ENCODE data around the gene QRFP. TPM values are rescaled to one million over a fixed set of nuclear protein-coding genes. Genes with fewer than 3 reads are reported as not detected.

Gene QRFP
- total and polyA plus RNA-seq, 12 donors: not detected

DNA sequence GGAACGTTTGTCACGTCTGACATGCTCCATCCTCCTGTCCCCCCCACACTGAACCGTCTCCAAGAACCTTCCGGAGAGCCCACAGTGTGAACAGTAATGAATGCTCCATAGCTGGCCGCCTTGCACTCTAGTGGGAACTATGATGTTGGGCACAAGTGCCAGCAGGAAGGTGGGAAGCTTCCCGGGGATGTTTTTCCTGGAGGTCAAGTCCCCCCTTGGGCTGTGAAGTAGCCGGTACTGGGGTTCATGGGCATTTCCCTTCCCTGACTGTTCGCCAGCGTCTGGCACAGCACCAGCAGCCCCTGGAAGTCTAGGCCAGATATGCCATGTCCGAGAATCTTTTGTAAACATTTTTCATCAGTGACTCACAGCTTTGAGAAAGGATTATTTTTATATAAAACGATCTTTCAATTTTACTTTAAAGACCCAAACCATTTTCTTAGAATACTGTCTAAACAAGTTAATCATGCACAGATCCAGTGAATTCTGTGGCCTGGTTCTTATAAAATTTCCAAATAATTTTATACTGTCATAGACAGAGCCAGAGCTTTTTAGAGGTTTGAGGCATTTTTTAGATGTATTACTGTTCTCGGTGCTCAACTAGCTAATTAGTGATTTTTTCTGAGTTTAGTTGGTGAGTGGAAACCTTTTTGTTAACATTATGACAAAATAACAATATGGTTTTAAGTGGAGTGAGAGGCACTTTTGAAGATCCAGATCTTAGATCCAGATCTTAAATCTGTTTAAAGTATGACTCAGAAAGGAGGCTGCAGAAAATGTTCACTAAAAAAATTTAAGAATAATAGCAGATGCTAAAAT lies 49.9 kb downstream of the QRFP start:
- Histone ChIP-seq H3K36me3 (replicated peaks in 1 of 2) (no peaks in the 10 kb centered on the region), H3K9me3 (replicated peaks in 1 of 3) (no peaks in the 10 kb centered on the region), H3K27me3 (no peaks in the 10 kb centered on the region), H3K27ac (peak overlapping the region; percentile 76 to 94 (median 90)), H3K4me1 (replicated peaks in 1 of 2) (peaks cover 32 to 51% of the 10 kb centered on the region in 2 donors), H3K4me3 (peak overlapping the region in 1 of 4 donors; percentile 37)
- 12 to 20% (median 19%) methylated on average over 9 to 12 of the region's 12 CpGs for WGBS, 4 donors
- DNase-seq: peak; percentile 68 to 89 (median 85)
- intact Hi-C loops (cut with DNase I): no loop called here
- TF ChIP-seq CTCF (IDR thresholded peaks at IDR 0.05) (no peak), POLR2A (IDR thresholded peaks at IDR 0.05) (no peak)

- intact Hi-C loops (cut with DNase I): no loop called here
- no peaks in the 10 kb centered on the region for H3K27me3 ChIP-seq
- no peak for TF ChIP-seq CTCF (IDR thresholded peaks at IDR 0.05)
- no peak for TF ChIP-seq POLR2A (IDR thresholded peaks at IDR 0.05)
- peaks cover 32 to 51% of the 10 kb centered on the region in 2 donors for H3K4me1 ChIP-seq (replicated peaks in 1 of 2)
- 27 to 30% (median 29%) methylated on average over 7 of the region's 7 CpGs for WGBS, 4 donors
- no peaks in the 10 kb centered on the region for H3K36me3 ChIP-seq (replicated peaks in 1 of 2)
- DNase-seq: peak in 2 of 7 donors; percentile 44 to 55
- peak overlapping the region; percentile 76 to 94 (median 90) for H3K27ac ChIP-seq
- H3K9me3 ChIP-seq (replicated peaks in 1 of 3): no peaks in the 10 kb centered on the region
- peak overlapping the region in 1 of 4 donors; percentile 37 for H3K4me3 ChIP-seq
Observed at GRCh38 chr9:130845901-130846481, 50.6 kb downstream of the QRFP start.

DNA sequence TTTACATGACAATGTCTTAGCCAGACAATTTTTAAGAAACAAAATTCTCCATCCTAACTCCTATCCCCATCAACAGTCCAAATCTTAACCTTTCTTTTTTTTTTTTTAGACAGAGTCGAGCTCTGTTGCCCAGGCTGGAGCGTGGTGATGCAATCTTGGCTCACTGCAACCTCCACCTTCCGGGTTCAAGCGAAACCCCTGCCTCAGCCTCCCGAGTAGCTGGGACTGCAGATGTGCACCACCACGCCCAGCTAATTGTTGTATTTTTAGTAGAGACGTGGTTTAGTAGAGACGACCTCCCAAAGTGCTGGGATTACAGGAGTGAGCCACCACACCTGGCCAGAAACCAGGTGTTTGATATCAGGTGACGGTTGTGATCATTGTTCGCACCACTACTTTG lies 51.4 kb downstream of the QRFP start:
- Histone ChIP-seq H3K27me3 (no peaks in the 10 kb centered on the region), H3K9me3 (replicated peaks in 1 of 3) (no peaks in the 10 kb centered on the region), H3K4me1 (replicated peaks in 1 of 2) (peaks cover 32 to 52% of the 10 kb centered on the region in 2 donors), H3K27ac (peak overlapping the region in 4 of 5 donors; percentile 82 to 94 (median 92)), H3K4me3 (no peak overlapping the region), H3K36me3 (replicated peaks in 1 of 2) (no peaks in the 10 kb centered on the region)
- intact Hi-C loops (cut with DNase I): no loop called here
- DNase-seq: peak in 1 of 7 donors; percentile 46
- TF ChIP-seq CTCF (IDR thresholded peaks at IDR 0.05): no peak
- WGBS, 4 donors: 68 to 75% (median 73%) methylated on average over 10 of the region's 10 CpGs

DNA sequence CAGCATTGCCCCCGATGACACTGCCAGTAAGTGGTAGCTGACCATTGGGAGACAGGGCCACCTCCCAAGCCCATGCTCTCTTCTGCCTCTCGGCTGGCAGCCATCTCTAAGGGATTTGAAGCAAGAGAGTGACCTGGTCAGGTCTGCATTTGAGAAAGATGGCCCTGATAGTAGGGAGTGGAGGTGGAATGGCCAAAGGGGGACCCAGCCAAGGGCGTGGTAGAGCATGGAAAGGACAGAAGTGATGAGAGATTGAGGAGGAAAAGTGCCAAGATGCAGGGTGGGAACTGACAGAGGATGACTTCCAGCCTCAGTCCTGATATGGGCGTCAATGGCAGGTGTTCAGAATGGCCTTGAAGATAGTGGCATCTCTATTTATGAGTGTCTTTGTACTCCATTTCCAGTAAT lies 52.6 kb downstream of the QRFP start:
- 75 to 84% (median 82%) methylated on average over 3 to 4 of the region's 4 CpGs for WGBS, 4 donors
- intact Hi-C loops (cut with DNase I): no loop called here
- Histone ChIP-seq H3K27me3 (no peaks in the 10 kb centered on the region), H3K27ac (peak overlapping the region in 2 of 5 donors; percentile 35 to 38), H3K36me3 (replicated peaks in 1 of 2) (no peaks in the 10 kb centered on the region), H3K4me3 (no peak overlapping the region), H3K4me1 (replicated peaks in 1 of 2) (peaks cover 32 to 64% of the 10 kb centered on the region in 2 donors), H3K9me3 (replicated peaks in 1 of 3) (no peaks in the 10 kb centered on the region)
- TF ChIP-seq POLR2A (IDR thresholded peaks at IDR 0.05): no peak
- TF ChIP-seq CTCF (IDR thresholded peaks at IDR 0.05): no peak
- DNase-seq: peak in 3 of 7 donors; percentile 27 to 54 (median 51)
